Measurements from ENCODE around the gene YWHAG. TPM values are rescaled to one million over a fixed set of nuclear protein-coding genes. Genes with fewer than 3 reads are reported as not detected.
A peak's percentile ranks its signal among the peaks of the same experiment; 100 is the strongest.

YWHAG gene
- total and polyA plus RNA-seq, 11 donors = 85.5 to 282 (median 189) TPM

DNA sequence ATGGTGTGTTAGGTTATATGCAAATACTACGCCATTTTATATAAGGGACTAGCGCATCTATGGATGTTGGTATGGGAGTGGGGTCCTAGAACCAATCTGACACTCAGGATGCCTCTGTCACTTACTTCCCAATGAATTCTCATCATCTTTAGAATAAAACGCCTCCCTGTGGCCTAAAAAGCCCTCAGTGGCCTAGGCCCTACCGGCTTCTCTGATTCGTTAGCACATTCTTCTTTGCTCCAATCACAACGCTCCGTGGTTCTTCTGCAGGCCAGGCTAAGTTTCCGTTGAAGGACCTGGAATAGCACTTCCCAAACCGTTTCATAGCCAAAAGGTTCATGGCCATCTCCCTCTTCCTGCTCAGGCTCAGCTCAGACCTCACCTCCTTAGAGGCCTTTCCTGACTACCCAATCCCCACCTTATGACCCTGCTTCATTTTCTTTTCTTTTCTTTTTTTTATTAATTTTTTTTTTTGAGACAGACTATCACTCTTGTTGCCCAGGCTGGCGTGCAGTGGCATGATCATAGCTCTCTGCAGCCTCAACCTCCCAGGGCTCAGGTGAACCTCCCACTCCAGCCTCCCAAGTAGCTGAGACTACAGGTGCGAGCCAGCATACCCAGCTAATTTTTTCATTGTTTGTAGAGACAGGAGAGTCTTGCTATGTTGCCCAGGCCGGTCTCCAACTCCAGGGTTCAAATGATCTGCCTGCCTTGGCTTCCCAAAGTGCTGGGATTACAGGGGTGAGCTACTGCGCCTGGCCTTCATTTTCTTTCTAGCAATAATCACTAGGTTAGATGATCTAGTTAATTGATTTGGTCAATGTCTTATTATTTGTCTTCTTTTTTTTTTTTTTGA, 24.5 kb upstream of the YWHAG start:
- Histone ChIP-seq H3K36me3 (no peaks in the 10 kb centered on the region), H3K4me3 (no peak overlapping the region), H3K9me3 (no peaks in the 10 kb centered on the region), H3K27me3 (no peaks in the 10 kb centered on the region), H3K27ac (peak overlapping the region in 2 of 12 donors; percentile 5 to 8), H3K4me1 (peaks cover 0 to 30% (median 19%) of the 10 kb centered on the region in 12 donors)
- ATAC-seq = no peak
- DNase-seq = peak in 1 of 5 donors; percentile 30
- intact Hi-C loops (cut with DNase I) = no loop called here
- 61 to 69% (median 67%) methylated on average over 13 of the region's 13 CpGs for WGBS, 4 donors
- TF ChIP-seq, protein P1, sequence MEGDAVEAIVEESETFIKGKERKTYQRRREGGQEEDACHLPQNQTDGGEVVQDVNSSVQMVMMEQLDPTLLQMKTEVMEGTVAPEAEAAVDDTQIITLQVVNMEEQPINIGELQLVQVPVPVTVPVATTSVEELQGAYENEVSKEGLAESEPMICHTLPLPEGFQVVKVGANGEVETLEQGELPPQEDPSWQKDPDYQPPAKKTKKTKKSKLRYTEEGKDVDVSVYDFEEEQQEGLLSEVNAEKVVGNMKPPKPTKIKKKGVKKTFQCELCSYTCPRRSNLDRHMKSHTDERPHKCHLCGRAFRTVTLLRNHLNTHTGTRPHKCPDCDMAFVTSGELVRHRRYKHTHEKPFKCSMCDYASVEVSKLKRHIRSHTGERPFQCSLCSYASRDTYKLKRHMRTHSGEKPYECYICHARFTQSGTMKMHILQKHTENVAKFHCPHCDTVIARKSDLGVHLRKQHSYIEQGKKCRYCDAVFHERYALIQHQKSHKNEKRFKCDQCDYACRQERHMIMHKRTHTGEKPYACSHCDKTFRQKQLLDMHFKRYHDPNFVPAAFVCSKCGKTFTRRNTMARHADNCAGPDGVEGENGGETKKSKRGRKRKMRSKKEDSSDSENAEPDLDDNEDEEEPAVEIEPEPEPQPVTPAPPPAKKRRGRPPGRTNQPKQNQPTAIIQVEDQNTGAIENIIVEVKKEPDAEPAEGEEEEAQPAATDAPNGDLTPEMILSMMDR (IDR thresholded peaks at IDR 0.05) = peak in 4 of 12 donors; percentile 7 to 22 (median 9)
- no peak for TF ChIP-seq POLR2A (IDR thresholded peaks at IDR 0.05)

DNA sequence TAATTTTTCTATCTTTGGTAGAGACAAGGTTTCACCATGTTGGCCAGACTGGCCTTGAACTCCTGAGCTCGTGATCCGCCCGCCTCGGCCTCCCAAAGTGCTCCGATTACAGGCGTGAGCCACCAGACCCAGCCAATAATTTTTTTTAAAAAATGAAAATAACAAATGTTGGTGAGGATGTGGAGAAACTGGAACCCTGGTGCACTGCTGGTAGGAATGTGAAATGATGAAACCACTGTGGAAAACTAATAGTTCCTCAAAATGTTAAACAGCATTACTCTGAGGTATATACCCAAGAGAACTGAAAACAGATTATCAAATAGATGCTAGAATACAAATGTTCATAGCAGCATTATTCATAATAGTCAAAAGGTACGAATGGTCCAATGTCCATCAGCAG, 23.0 kb upstream of the YWHAG start:
- H3K4me3 ChIP-seq = no peak overlapping the region
- no peak overlapping the region for H3K27ac ChIP-seq
- H3K27me3 ChIP-seq = no peaks in the 10 kb centered on the region
- H3K4me1 ChIP-seq = peaks cover 0 to 45% (median 29%) of the 10 kb centered on the region in 12 donors
- no peaks in the 10 kb centered on the region for H3K9me3 ChIP-seq
- no peaks in the 10 kb centered on the region for H3K36me3 ChIP-seq
- ATAC-seq = no peak
- TF ChIP-seq, protein P1 (IDR thresholded peaks at IDR 0.05) = no peak
- no peak for TF ChIP-seq POLR2A (IDR thresholded peaks at IDR 0.05)
- intact Hi-C loops (cut with DNase I) = no loop called here
- DNase-seq = no peak
- WGBS, 4 donors = 94 to 96% (median 95%) methylated on average over 7 of the region's 7 CpGs

DNA sequence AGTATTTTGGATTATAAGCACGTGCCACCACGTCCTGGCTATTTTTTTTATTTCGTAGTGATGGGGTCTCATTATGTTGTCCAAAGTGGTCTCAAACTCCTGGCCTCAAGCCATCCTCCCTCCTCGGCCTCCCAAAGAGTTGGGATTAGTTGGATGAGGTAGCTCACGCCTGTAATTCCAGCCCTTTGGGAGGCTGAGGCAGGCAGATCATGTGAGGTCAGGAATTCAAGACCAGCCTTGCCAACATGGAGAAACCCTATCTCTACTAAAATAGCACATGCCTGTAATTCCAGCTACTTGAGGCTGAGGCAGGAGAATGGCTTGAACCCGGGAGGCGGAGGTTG, 21.8 kb upstream of the YWHAG start:
- Histone ChIP-seq H3K27ac (peak overlapping the region; percentile 88 to 98 (median 93)), H3K4me3 (peak overlapping the region in 10 of 12 donors; percentile 14 to 54 (median 44)), H3K9me3 (no peaks in the 10 kb centered on the region), H3K27me3 (no peaks in the 10 kb centered on the region), H3K4me1 (peaks cover 0 to 48% (median 29%) of the 10 kb centered on the region in 12 donors), H3K36me3 (no peaks in the 10 kb centered on the region)
- WGBS, 4 donors = 37 to 48% (median 44%) methylated on average over 7 of the region's 7 CpGs
- ATAC-seq (no peak), DNase-seq (peak in 1 of 5 donors; percentile 15)
- intact Hi-C loops (cut with DNase I) = no loop called here
- TF ChIP-seq, protein P1 (IDR thresholded peaks at IDR 0.05) = no peak
- TF ChIP-seq POLR2A (IDR thresholded peaks at IDR 0.05) = no peak

DNA sequence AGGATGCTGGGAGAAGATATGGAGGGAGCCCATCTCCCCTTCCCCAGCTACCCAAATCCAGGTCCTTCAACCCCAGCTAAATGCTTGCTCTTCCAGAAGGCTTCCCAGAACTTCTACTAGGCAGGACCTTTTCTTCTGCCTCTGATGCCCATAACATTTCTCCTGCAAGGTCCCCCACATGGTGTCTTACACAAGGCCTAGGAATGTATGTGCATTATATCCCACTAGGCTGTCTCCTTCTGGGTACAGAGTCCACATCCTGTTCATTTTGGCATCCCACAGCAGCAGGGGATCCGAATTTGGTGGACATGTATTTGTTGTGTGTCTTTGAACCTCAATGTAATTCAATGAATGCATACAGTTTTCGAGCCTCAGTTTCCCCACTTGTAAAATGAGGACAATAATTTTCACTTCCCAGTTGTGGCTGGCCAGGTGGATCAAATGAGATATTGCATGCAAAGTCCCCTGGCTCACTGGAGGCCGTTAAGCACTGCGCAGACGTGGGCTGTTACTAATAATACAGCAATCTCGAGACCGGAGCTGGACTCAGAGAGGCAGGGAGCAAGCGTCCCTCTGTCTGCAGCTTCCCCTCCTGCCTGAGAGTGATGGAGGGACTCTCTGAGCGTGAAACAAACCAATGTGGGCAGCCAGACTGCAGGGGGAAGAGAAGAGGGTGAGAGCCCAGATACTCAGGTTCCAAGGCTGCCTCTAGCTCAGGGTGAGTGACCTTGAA, 18.6 kb upstream of the YWHAG start:
- H3K4me3 ChIP-seq = no peak overlapping the region
- H3K27ac ChIP-seq = peak overlapping the region in 10 of 12 donors; percentile 12 to 95 (median 78)
- WGBS, 4 donors = 42 to 63% (median 44%) methylated on average over 9 of the region's 9 CpGs
- no peaks in the 10 kb centered on the region for H3K27me3 ChIP-seq
- no peak for TF ChIP-seq POLR2A (IDR thresholded peaks at IDR 0.05)
- TF ChIP-seq, protein P1 (IDR thresholded peaks at IDR 0.05) = peak in 1 of 12 donors; percentile 13
- no peaks in the 10 kb centered on the region for H3K9me3 ChIP-seq
- ATAC-seq (peak in 1 of 4 donors; percentile 5), DNase-seq (peak in 4 of 5 donors; percentile 20 to 75 (median 52))
- no peaks in the 10 kb centered on the region for H3K36me3 ChIP-seq
- intact Hi-C loops (cut with DNase I) = no loop called here
- H3K4me1 ChIP-seq = peaks cover 0 to 41% (median 30%) of the 10 kb centered on the region in 12 donors

All from heart left ventricle (tissue), 16 donors.